ENCODE data around the gene TXNDC16.
"Not testable (repeated sequence)": the region's sequence is repeated elsewhere in the genome, so short reads cannot be mapped to it uniquely, and the experiment has no call there.

Gene TXNDC16

GRCh38 chr14:52536269-52536668 lies 16.0 kb downstream of the TXNDC16 start:
- no peak for FAIRE-seq

GRCh38 chr14:52531481-52531880 lies 20.8 kb downstream of the TXNDC16 start:
- FAIRE-seq = no peak

GRCh38 chr14:52527052-52527451 lies 25.3 kb downstream of the TXNDC16 start:
- FAIRE-seq = no peak

- FAIRE-seq = no peak
Observed at GRCh38 chr14:52522581-52523345, 29.5 kb downstream of the TXNDC16 start.

GRCh38 chr14:52522033-52522432 lies 30.3 kb downstream of the TXNDC16 start:
- FAIRE-seq = no peak

GRCh38 chr14:52514046-52514811 lies 38.1 kb downstream of the TXNDC16 start:
- FAIRE-seq = no peak

GRCh38 chr14:52513249-52513648 lies 39.1 kb downstream of the TXNDC16 start:
- FAIRE-seq = no peak

GRCh38 chr14:52494444-52494843 lies 57.9 kb downstream of the TXNDC16 start:
- no peak for FAIRE-seq

GRCh38 chr14:52485350-52485960 lies 66.8 kb downstream of the TXNDC16 start:
- no peak for FAIRE-seq

- FAIRE-seq = no peak
Observed at GRCh38 chr14:52481864-52482263, 70.4 kb downstream of the TXNDC16 start.

GRCh38 chr14:52473557-52473956 lies 78.7 kb downstream of the TXNDC16 start:
- peak; percentile 87 for FAIRE-seq

GRCh38 chr14:52472728-52473127 lies 79.6 kb downstream of the TXNDC16 start:
- FAIRE-seq = no peak

- FAIRE-seq = not testable (repeated sequence)
Observed at GRCh38 chr14:52472251-52472650, 80.1 kb downstream of the TXNDC16 start.

- no peak for FAIRE-seq
Observed at GRCh38 chr14:52467515-52468266, 84.6 kb downstream of the TXNDC16 start.

- no peak for FAIRE-seq
Observed at GRCh38 chr14:52464175-52464574, 88.1 kb downstream of the TXNDC16 start.

- no peak for FAIRE-seq
Observed at GRCh38 chr14:52463375-52463774, 88.9 kb downstream of the TXNDC16 start.

- FAIRE-seq = no peak
Observed at GRCh38 chr14:52461721-52462120, 90.6 kb downstream of the TXNDC16 start.

- FAIRE-seq = no peak
Observed at GRCh38 chr14:52458721-52459085, 93.6 kb downstream of the TXNDC16 start.

- FAIRE-seq = no peak
Observed at GRCh38 chr14:52457411-52457810, 94.9 kb downstream of the TXNDC16 start.

- no peak for FAIRE-seq
Observed at GRCh38 chr14:52455291-52456088, 96.8 kb downstream of the TXNDC16 start.

GRCh38 chr14:52447236-52447635 lies 105.1 kb downstream of the TXNDC16 start:
- no peak for FAIRE-seq

GRCh38 chr14:52446355-52446754 lies 106.0 kb downstream of the TXNDC16 start:
- no peak for FAIRE-seq

Measured in A204.1 (cell line).